WERI-Rb-1 (cell line): ENCODE data around the gene USP3.

Source experiments
- DNase-seq: peaks from one replicate; pipeline ENCODE4 v3.0.0-alpha.2; 2020
- H3K27ac ChIP-seq: fragments of 250-450 bp; sonication (Bioruptor Pico); 2 replicates; pipeline ENCODE4 v1.5.1; 2020; ENCODE audit warnings: mild to moderate bottlenecking, moderate library complexity
- H3K27me3 ChIP-seq: fragments of 250-450 bp; sonication (Bioruptor Pico); 2 replicates; pipeline ENCODE4 v1.5.1; 2021; ENCODE audit warnings: mild to moderate bottlenecking, low read depth, moderate library complexity; ENCODE audit not compliant: insufficient read depth, severe bottlenecking
- H3K36me3 ChIP-seq: fragments of 250-450 bp; sonication (Bioruptor Pico); 2 replicates; pipeline ENCODE4 v1.5.1; 2020; ENCODE audit warnings: mild to moderate bottlenecking, moderate library complexity
- H3K4me3 ChIP-seq: 2 replicates; pipeline ENCODE4 v1.5.1; 2011; ENCODE audit warnings: low read depth, mild to moderate bottlenecking, control low read depth, low read length
- H3K9me3 ChIP-seq: fragments of 250-450 bp; sonication (Bioruptor Pico); 2 replicates; pipeline ENCODE4 v1.5.1; 2021; ENCODE audit warnings: mild to moderate bottlenecking, moderate library complexity; ENCODE audit not compliant: severe bottlenecking
- CTCF ChIP-seq: IDR thresholded peaks from 2 replicates; pipeline ENCODE4 v1.5.1; 2011; ENCODE audit warnings: low read depth, mild to moderate bottlenecking, control low read depth, inconsistent platforms, low read length

USP3 gene

GRCh38 chr15:63600001-63600615, 95.7 kb downstream of the USP3 start:
- Histone ChIP-seq H3K27ac (peak overlapping the region; percentile 81), H3K36me3 (no peaks in the 10 kb centered on the region), H3K4me3 (peak overlapping the region; percentile 53), H3K27me3 (no peaks in the 10 kb centered on the region), H3K9me3 (no peaks in the 10 kb centered on the region)
- TF ChIP-seq CTCF: no peak
- DNase-seq: no peak

DNA sequence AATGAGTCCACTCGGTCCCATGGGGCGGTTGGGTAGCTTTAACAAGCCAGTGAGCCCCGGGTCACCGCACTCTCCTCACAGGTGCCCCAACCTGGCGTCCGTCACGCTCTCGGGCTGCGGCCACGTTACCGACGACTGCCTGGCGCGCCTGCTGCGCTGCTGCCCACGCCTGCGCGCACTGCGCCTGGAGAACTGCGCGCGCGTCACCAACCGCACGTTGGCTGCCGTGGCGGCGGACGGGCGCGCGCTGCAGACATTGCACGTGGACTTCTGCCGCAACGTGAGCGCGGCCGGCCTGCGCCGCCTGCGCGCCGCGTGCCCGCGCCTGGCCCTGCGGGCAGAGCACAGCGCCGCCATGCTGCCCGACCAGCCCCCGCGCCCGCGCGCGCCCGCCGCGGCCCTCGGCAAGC, 96.2 kb downstream of the USP3 start:
- no peaks in the 10 kb centered on the region for H3K27me3 ChIP-seq
- H3K9me3 ChIP-seq: no peaks in the 10 kb centered on the region
- peak overlapping the region; percentile 79 for H3K4me3 ChIP-seq
- no peak for TF ChIP-seq CTCF
- no peaks in the 10 kb centered on the region for H3K36me3 ChIP-seq
- peak; percentile 90 for DNase-seq
- H3K27ac ChIP-seq: peak overlapping the region; percentile 82

DNA sequence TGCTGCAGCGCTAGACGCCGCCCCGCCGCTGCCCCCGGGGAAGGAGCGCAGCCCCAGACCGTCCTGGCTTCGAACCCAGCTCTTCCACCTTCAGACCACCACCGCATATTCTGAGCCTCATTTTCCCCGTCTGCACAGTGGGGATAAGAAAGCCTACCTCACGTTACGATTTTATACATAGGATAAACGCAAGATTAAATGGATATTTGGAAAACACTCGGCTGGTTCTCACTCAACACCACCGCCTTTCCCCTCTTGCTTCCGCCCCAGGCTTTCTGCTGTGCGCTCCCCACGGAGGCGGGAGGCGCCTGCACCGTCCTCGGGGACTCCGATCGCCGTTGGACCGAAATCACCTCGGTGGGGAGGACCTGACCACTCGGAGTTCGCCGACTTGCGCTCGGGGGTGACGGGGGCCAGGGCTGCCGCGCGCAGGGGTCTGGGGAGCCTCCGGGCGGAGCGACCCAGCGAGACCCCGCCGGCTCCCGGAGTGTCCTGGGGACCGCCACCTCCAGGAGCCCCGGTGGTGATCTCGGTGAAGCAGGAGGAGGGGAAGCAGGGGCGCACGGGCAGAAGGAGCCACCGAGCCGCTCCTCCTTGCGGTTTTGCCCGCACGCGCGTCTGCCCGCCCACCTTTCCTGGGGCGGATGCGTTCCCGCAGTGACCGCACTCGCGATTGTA, 96.8 kb downstream of the USP3 start:
- H3K4me3 ChIP-seq: peak overlapping the region; percentile 79
- peak overlapping the region; percentile 82 for H3K27ac ChIP-seq
- H3K9me3 ChIP-seq: no peaks in the 10 kb centered on the region
- no peaks in the 10 kb centered on the region; the same call in 1 of the 2 replicates for H3K36me3 ChIP-seq
- TF ChIP-seq CTCF: no peak
- no peaks in the 10 kb centered on the region for H3K27me3 ChIP-seq
- peak; percentile 43 for DNase-seq

DNA sequence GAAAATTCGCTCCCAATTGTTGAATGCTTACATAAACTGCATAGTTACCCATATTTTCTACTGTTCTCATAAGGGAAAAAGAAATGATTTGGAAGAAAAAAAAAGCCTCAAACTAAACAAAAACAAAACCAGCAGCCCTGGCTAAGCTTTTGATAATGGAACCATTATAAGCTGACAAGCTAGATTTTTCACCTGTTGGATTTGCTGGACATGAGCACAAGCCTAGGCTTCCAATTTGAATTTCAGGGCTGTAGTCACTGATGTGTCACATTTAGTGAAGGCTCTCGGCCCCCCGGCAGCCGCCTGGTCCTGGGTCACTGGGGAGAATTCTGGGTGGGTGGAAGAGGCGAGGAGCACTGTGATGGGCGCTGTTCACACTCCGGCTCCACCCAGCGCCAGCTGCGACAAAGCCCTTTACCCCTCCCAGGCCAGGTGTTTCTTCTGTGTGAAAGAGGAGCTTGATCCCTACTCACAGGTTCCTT, 97.4 kb downstream of the USP3 start:
- Histone ChIP-seq H3K27ac (peak overlapping the region; percentile 82), H3K36me3 (no peaks in the 10 kb centered on the region; the same call in 1 of the 2 replicates), H3K27me3 (no peaks in the 10 kb centered on the region), H3K4me3 (peak overlapping the region; percentile 79), H3K9me3 (no peaks in the 10 kb centered on the region)
- TF ChIP-seq CTCF: no peak
- no peak for DNase-seq

DNA sequence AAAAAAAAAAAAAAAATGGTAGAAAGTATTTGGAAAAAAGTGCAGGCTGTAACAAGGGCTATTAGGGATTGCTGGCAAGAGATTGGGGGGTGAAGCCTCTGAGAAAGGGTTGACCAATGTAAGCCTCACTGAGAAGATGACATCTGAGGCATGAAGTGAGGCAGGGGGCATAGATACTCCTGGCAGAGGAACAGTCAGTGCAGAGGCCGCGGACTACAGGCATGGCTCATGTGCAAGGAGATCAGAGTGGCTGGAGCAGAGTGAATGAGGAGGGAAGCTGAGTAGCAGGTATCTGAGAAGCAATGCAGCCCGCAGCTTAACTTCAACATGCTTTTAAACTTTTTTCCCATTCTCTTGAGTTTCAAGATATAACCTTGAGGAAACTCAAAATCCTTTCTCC, 98.2 kb downstream of the USP3 start:
- no peak overlapping the region for H3K27ac ChIP-seq
- H3K27me3 ChIP-seq: no peaks in the 10 kb centered on the region
- DNase-seq: no peak

More for the DNA sequence above, 98.2 kb downstream of the USP3 start:
- H3K9me3 ChIP-seq: no peaks in the 10 kb centered on the region
- no peaks in the 10 kb centered on the region; the same call in 1 of the 2 replicates for H3K36me3 ChIP-seq
- H3K4me3 ChIP-seq: no peak overlapping the region
- TF ChIP-seq CTCF: no peak
